Calu3 (cell line): Measurements from ENCODE around the gene MAST3. TPM values are rescaled to one million over a fixed set of nuclear protein-coding genes. Genes with fewer than 3 reads are reported as not detected.
"Not testable (repeated sequence)": the region's sequence is repeated elsewhere in the genome, so short reads cannot be mapped to it uniquely, and the experiment has no call there.

Source experiments
- BruUV-seq: library from RNA; stranded (reverse); fragments of 400-500 nt; replicated peaks from 2 replicates; lab custom pipeline; 2021; lab: Mats Ljungman, UMichigan
- CTCF ChIA-PET: fragments of 300-600 bp; sonication (Branson Sonifier 250); formaldehyde crosslinking; loops from one replicate; lab custom pipeline; 2022; ENCODE audit warnings: antibody characterized with exemption; lab: Charles Lee
- DNase-seq: peaks from one replicate; pipeline ENCODE4 v3.0.0; 2022
- H3K27ac Mint-ChIP-seq: one replicate; pipeline ENCODE4 v1.8.0; 2022; ENCODE audit warnings: mixed read lengths; ENCODE audit not compliant: unreplicated experiment
- H3K27me3 Mint-ChIP-seq: one replicate; pipeline ENCODE4 v1.8.0; 2022; ENCODE audit warnings: mixed read lengths; ENCODE audit not compliant: unreplicated experiment
- H3K36me3 Mint-ChIP-seq: one replicate; pipeline ENCODE4 v1.8.0; 2022; ENCODE audit warnings: mild to moderate bottlenecking, moderate library complexity, mixed read lengths; ENCODE audit not compliant: insufficient read depth, unreplicated experiment
- H3K4me1 Mint-ChIP-seq: one replicate; pipeline ENCODE4 v1.8.0; 2022; ENCODE audit warnings: mild to moderate bottlenecking, low read depth, mixed read lengths; ENCODE audit not compliant: unreplicated experiment
- H3K4me3 Mint-ChIP-seq: one replicate; pipeline ENCODE4 v1.8.0; 2022; ENCODE audit warnings: mild to moderate bottlenecking, low read depth, moderate library complexity, mixed read lengths; ENCODE audit not compliant: unreplicated experiment
- H3K9me3 Mint-ChIP-seq: one replicate; pipeline ENCODE4 v1.8.0; 2022; ENCODE audit warnings: low read depth, mixed read lengths; ENCODE audit not compliant: unreplicated experiment
- intact Hi-C: fragments of 100-400 bp; cut with micrococcal nuclease; formaldehyde crosslinking; loops from one replicate; pipeline ENCODE4 v1.10.0; 2022; ENCODE audit not compliant: unreplicated experiment
- total RNA-seq: library from RNA; stranded (reverse); gene quantifications from 2 replicates; pipeline ENCODE4 v1.2.3, GENCODE V29; 2022
- TF ChIP-seq, protein P1 (sequence below): fragments of 200-600 bp; IDR thresholded peaks from one replicate; pipeline ENCODE4 v1.8.0; 2022; ENCODE audit warnings: antibody characterized with exemption; ENCODE audit not compliant: unreplicated experiment

MAST3 gene
- total RNA-seq, 1 experiment from 2014 or later, result 5.9 TPM

- Mint-ChIP-seq H3K27ac (no peak within 1 kb of the TSS), H3K4me3 (no peak within 1 kb of the TSS), H3K9me3 (no peaks in the 10 kb centered on the region), H3K36me3 (no peaks in the 10 kb centered on the region), H3K27me3 (peaks cover 34% of the 10 kb centered on the region), H3K4me1 (peaks cover 7% of the 10 kb centered on the region)
- no TSS peak for BruUV-seq
- TF ChIP-seq, protein P1, sequence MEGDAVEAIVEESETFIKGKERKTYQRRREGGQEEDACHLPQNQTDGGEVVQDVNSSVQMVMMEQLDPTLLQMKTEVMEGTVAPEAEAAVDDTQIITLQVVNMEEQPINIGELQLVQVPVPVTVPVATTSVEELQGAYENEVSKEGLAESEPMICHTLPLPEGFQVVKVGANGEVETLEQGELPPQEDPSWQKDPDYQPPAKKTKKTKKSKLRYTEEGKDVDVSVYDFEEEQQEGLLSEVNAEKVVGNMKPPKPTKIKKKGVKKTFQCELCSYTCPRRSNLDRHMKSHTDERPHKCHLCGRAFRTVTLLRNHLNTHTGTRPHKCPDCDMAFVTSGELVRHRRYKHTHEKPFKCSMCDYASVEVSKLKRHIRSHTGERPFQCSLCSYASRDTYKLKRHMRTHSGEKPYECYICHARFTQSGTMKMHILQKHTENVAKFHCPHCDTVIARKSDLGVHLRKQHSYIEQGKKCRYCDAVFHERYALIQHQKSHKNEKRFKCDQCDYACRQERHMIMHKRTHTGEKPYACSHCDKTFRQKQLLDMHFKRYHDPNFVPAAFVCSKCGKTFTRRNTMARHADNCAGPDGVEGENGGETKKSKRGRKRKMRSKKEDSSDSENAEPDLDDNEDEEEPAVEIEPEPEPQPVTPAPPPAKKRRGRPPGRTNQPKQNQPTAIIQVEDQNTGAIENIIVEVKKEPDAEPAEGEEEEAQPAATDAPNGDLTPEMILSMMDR, result no peak
- DNase-seq, result no peak
- intact Hi-C loops, result no loop called here
- CTCF ChIA-PET, result no interaction called here
Measured at GRCh38 chr19:18086590-18087138, 10.9 kb upstream of the MAST3 start, which contains the start of gene IL12RB1. Gene IL12RB1, minus strand, starts transcription at chr19:18086934. Its CDS starts 111 bp downstream, at chr19:18086823.

DNA sequence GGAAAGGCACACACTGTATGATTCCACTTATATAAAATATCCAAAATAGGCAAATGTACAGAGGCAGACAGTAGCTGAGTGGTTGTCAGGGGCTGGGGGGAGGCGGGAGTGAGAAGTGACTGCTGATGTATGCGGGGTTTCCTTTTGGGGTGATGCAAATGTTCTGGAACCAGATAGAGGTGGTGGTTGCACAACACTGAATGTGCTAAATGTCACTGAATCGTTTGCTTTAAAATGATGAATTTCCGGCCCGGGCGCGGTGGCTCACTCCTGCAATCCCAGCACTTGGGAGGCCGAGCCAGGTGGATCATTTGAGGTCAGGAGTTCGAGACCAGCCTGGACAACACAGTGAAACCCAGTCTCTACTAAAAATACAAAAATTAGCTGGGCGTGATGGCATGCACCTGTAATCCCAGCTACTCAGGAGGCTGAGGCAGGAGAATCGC is 8.5 kb upstream of the MAST3 start:
- BruUV-seq, CTCF ChIA-PET: not testable (repeated sequence)

GRCh38 chr19:18089726-18090125 is 7.9 kb upstream of the MAST3 start:
- Mint-ChIP-seq H3K4me1 (peaks cover 7% of the 10 kb centered on the region), H3K27me3 (peaks cover 4% of the 10 kb centered on the region), H3K27ac (no peak overlapping the region), H3K36me3 (no peaks in the 10 kb centered on the region), H3K9me3 (no peaks in the 10 kb centered on the region), H3K4me3 (no peak overlapping the region)
- no TSS peak for BruUV-seq
- DNase-seq, result no peak
- TF ChIP-seq, protein P1, result no peak
- CTCF ChIA-PET, result no interaction called here
- intact Hi-C loops, result no loop called here

More for the DNA sequence above, 8.5 kb upstream of the MAST3 start:
- H3K27me3 Mint-ChIP-seq, intact Hi-C loops, H3K9me3 Mint-ChIP-seq, H3K36me3 Mint-ChIP-seq, H3K4me3 Mint-ChIP-seq, H3K4me1 Mint-ChIP-seq, DNase-seq, H3K27ac Mint-ChIP-seq: not testable (repeated sequence)

- Mint-ChIP-seq H3K36me3 (no peaks in the 10 kb centered on the region), H3K4me3 (no peak overlapping the region), H3K9me3 (no peaks in the 10 kb centered on the region), H3K27ac (no peak overlapping the region), H3K27me3 (no peaks in the 10 kb centered on the region), H3K4me1 (peaks cover 7% of the 10 kb centered on the region)
- BruUV-seq, result no TSS peak
- TF ChIP-seq, protein P1, result no peak
- no peak for DNase-seq
- intact Hi-C loops, result no loop called here
- CTCF ChIA-PET, result no interaction called here
Measured at GRCh38 chr19:18090545-18091216, 6.9 kb upstream of the MAST3 start.

- Mint-ChIP-seq H3K27ac (no peak overlapping the region), H3K9me3 (no peaks in the 10 kb centered on the region), H3K36me3 (no peaks in the 10 kb centered on the region), H3K4me1 (peaks cover 7% of the 10 kb centered on the region), H3K4me3 (no peak overlapping the region), H3K27me3 (no peaks in the 10 kb centered on the region)
- no peak for DNase-seq
- TF ChIP-seq, protein P1, result no peak
- no TSS peak for BruUV-seq
- intact Hi-C loops, result no loop called here
- CTCF ChIA-PET, result interaction anchor here (0.6 kb wide), 1 partner anchor 161 kb away, joined by 4 read pairs; no protein-coding TSS in a partner anchor
Measured at GRCh38 chr19:18091217-18091608, 6.4 kb upstream of the MAST3 start.
